Natural killer cell (primary cell): ENCODE results near the gene CCDC93. TPM values are rescaled to one million over a fixed set of nuclear protein-coding genes. Genes with fewer than 3 reads are reported as not detected.

Experiments used
- ATAC-seq, 3 donors: fragments of 150-1000 bp in 2 of 3; fragments of 200-7000 bp in 1 of 3; cut with Tn5 transposase; 1 replicate in 1 of 3; 2 replicates in 2 of 3; pipeline ENCODE4 v1.10.0; 2021; ENCODE audit warnings: mild to moderate bottlenecking in 2 of 3, moderate library complexity in 2 of 3
- DNase-seq, 2 donors: peaks; one replicate each; pipeline versions ENCODE4 v3.0.0 to v3.0.0-alpha.2; 2013 to 2021; ENCODE audit warnings: mixed read lengths in 1 of 2
- H3K27ac ChIP-seq: one replicate; pipeline ENCODE4 v1.5.1; 2013; ENCODE audit warnings: mild to moderate bottlenecking, low read length
- H3K27me3 ChIP-seq: one replicate; pipeline ENCODE4 v1.6.1; 2013; ENCODE audit warnings: low read length; ENCODE audit not compliant: control insufficient read depth, insufficient read depth
- H3K36me3 ChIP-seq: one replicate; pipeline ENCODE4 v1.6.1; 2013; ENCODE audit warnings: low read length; ENCODE audit not compliant: control insufficient read depth, insufficient read depth
- H3K4me1 ChIP-seq: one replicate; pipeline ENCODE4 v1.6.1; 2013; ENCODE audit warnings: low read length; ENCODE audit not compliant: control insufficient read depth, insufficient read depth
- H3K4me3 ChIP-seq: one replicate; pipeline ENCODE4 v1.5.1; 2013; ENCODE audit warnings: low read length
- H3K9me3 ChIP-seq: one replicate; pipeline ENCODE4 v1.6.1; 2013; ENCODE audit warnings: low read length; ENCODE audit not compliant: control insufficient read depth, insufficient read depth
- H3K27ac Mint-ChIP-seq, 2 donors: one replicate each; pipeline ENCODE4 v1.8.0; 2022; ENCODE audit warnings: mild to moderate bottlenecking in 2 of 2, mixed read lengths in 2 of 2, moderate library complexity in 1 of 2
- H3K27me3 Mint-ChIP-seq, 2 donors: one replicate each; pipeline ENCODE4 v1.8.0; 2022; ENCODE audit warnings: low read depth in 2 of 2, mixed read lengths in 2 of 2
- H3K36me3 Mint-ChIP-seq: one replicate; pipeline ENCODE4 v1.8.0; 2022; ENCODE audit warnings: mixed read lengths
- H3K4me1 Mint-ChIP-seq, 2 donors: one replicate each; pipeline ENCODE4 v1.8.0; 2022; ENCODE audit warnings: mixed read lengths in 2 of 2
- H3K4me3 Mint-ChIP-seq: one replicate; pipeline ENCODE4 v1.8.0; 2022; ENCODE audit warnings: mild to moderate bottlenecking, moderate library complexity, mixed read lengths
- H3K9me3 Mint-ChIP-seq, 2 donors: one replicate each; pipeline ENCODE4 v1.8.0; 2022; ENCODE audit warnings: mixed read lengths in 2 of 2
- WGBS: methylation state at CpG from one replicate; pipeline ENCODE4 v1.1.7; 2013; ENCODE audit warnings: missing lambda C conversion rate; ENCODE audit not compliant: insufficient coverage; 5-methylcytosine and 5-hydroxymethylcytosine counted together
- intact Hi-C: fragments of 100-400 bp; cut with micrococcal nuclease; formaldehyde crosslinking; loops from one replicate; pipeline ENCODE4 v1.14.2; 2022
- total RNA-seq, 4 donors: library from RNA; stranded (reverse); fragments of 120-200 nt in 1 of 4; gene quantifications; one replicate each; pipeline versions ENCODE4 v1.2.3 to v1.2.4, GENCODE V29; 2013 to 2022
- TF ChIP-seq, protein P1 (sequence below): fragments of 200-600 bp; IDR thresholded peaks from one replicate; pipeline ENCODE4 v1.8.0; 2022; ENCODE audit warnings: antibody characterized with exemption

The CCDC93 gene
- total RNA-seq, 3 donors from 2014 or later (not counting 1 experiment from before 2014, with no cell fraction given) = 58.6 to 68.6 (median 67.4) TPM

GRCh38 chr2:117918608-117919007, 95.3 kb downstream of the CCDC93 start:
- Histone ChIP-seq H3K27ac (no peak overlapping the region), H3K4me3 (no peak overlapping the region), H3K4me1 (no peaks in the 10 kb centered on the region), H3K36me3 (peaks cover 58% of the 10 kb centered on the region), H3K27me3 (no peaks in the 10 kb centered on the region), H3K9me3 (no peaks in the 10 kb centered on the region)
- DNase-seq = no peak
- intact Hi-C loops = no loop called here
- ATAC-seq = no peak
- Mint-ChIP-seq H3K4me1 (peaks cover 0 to 4% of the 10 kb centered on the region in 2 donors), H3K36me3 (peaks cover 27% of the 10 kb centered on the region), H3K9me3 (peaks cover 0 to 3% of the 10 kb centered on the region in 2 donors), H3K4me3 (no peak overlapping the region), H3K27me3 (no peaks in the 10 kb centered on the region), H3K27ac (no peak overlapping the region)
- TF ChIP-seq, protein P1, sequence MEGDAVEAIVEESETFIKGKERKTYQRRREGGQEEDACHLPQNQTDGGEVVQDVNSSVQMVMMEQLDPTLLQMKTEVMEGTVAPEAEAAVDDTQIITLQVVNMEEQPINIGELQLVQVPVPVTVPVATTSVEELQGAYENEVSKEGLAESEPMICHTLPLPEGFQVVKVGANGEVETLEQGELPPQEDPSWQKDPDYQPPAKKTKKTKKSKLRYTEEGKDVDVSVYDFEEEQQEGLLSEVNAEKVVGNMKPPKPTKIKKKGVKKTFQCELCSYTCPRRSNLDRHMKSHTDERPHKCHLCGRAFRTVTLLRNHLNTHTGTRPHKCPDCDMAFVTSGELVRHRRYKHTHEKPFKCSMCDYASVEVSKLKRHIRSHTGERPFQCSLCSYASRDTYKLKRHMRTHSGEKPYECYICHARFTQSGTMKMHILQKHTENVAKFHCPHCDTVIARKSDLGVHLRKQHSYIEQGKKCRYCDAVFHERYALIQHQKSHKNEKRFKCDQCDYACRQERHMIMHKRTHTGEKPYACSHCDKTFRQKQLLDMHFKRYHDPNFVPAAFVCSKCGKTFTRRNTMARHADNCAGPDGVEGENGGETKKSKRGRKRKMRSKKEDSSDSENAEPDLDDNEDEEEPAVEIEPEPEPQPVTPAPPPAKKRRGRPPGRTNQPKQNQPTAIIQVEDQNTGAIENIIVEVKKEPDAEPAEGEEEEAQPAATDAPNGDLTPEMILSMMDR = no peak
- 93% methylated on average over 7 of the region's 7 CpGs for WGBS

DNA sequence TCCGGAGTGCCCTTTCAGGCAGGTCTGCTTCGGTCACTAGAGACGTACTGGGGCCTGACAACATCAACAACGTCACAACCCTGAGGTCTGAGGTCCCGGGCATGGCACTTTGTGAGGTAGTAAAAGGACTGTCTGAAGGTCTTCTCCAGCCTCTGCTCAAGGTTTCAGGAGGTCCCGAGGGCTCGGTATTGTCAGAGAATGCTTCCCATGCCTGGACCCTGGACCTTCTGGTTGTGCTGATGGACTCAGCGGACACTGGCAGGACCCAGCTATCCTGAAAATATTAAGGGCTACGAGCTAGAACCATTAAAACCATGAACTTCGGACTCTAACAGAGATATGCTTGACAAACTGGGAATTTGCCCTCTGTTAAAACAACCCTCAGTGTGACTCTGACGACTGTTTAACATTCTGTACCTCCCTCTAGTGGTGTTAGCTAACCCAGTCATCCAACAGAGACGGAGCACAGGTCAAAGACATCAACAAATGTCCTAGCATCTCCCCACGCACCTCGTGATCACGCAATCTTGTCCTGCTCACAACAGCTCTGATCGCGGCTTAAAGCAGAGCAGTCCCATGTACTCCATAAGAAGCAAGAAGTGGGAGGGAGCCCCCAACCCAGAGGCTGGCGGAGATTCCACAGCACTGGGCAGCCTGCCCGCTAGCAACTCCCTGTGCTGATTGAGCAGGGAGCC, 96.5 kb downstream of the CCDC93 start:
- Histone ChIP-seq H3K27ac (no peak overlapping the region), H3K4me3 (no peak overlapping the region), H3K9me3 (no peaks in the 10 kb centered on the region), H3K27me3 (no peaks in the 10 kb centered on the region), H3K4me1 (no peaks in the 10 kb centered on the region), H3K36me3 (peaks cover 53% of the 10 kb centered on the region)
- 97% methylated on average over 19 of the region's 19 CpGs for WGBS
- Mint-ChIP-seq H3K4me3 (no peak overlapping the region), H3K27me3 (no peaks in the 10 kb centered on the region), H3K4me1 (peaks cover 0 to 4% of the 10 kb centered on the region in 2 donors), H3K27ac (no peak overlapping the region), H3K36me3 (peaks cover 20% of the 10 kb centered on the region), H3K9me3 (peaks cover 0 to 3% of the 10 kb centered on the region in 2 donors)
- DNase-seq (no peak), ATAC-seq (no peak)
- intact Hi-C loops = no loop called here
- TF ChIP-seq, protein P1 = no peak

GRCh38 chr2:117902933-117903332, 110.9 kb downstream of the CCDC93 start:
- H3K36me3 ChIP-seq = no peaks in the 10 kb centered on the region
- DNase-seq (no peak), ATAC-seq (no peak)
- intact Hi-C loops = no loop called here
- TF ChIP-seq, protein P1 = no peak
- no peaks in the 10 kb centered on the region for H3K4me1 ChIP-seq
- Mint-ChIP-seq H3K4me1 (no peaks in the 10 kb centered on the region), H3K4me3 (no peak overlapping the region), H3K27me3 (peaks cover 2 to 10% of the 10 kb centered on the region in 2 donors), H3K27ac (no peak overlapping the region), H3K36me3 (no peaks in the 10 kb centered on the region), H3K9me3 (peaks cover 2 to 4% of the 10 kb centered on the region in 2 donors)
- no peaks in the 10 kb centered on the region for H3K9me3 ChIP-seq
- 88% methylated on average over 7 of the region's 7 CpGs for WGBS
- no peak overlapping the region for H3K27ac ChIP-seq
- no peaks in the 10 kb centered on the region for H3K27me3 ChIP-seq
- H3K4me3 ChIP-seq = no peak overlapping the region

DNA sequence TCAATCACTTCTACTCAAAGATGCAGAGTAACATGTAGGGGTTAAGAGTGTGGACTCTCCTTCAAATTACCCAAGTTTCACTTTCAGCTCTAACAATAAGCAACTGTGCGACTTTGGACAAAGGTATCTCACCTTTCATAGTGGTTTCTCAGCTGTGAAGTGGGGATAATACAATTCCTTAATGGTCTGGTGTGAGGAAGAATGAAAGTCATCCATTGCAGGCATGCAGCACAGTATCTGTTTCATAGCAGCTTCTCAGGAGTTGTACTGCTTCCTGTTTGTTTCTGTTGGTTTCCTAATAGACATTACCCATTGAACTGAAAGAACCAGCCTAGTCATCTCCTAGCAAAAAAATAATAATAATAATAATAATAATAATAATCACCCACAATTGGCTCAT, 125.0 kb downstream of the CCDC93 start:
- H3K9me3 Mint-ChIP-seq = no peaks in the 10 kb centered on the region
- H3K4me1 ChIP-seq = no peaks in the 10 kb centered on the region
- H3K27ac Mint-ChIP-seq = no peak overlapping the region
- H3K27me3 Mint-ChIP-seq = peaks cover 9 to 27% of the 10 kb centered on the region in 2 donors
- H3K36me3 Mint-ChIP-seq = peaks cover 6% of the 10 kb centered on the region
- no peak for DNase-seq
- no peaks in the 10 kb centered on the region for H3K27me3 ChIP-seq
- no peaks in the 10 kb centered on the region for H3K4me1 Mint-ChIP-seq
- ATAC-seq = no peak
- no peak overlapping the region for H3K4me3 Mint-ChIP-seq
- intact Hi-C loops = no loop called here
- 80% methylated on average over 1 of the region's 1 CpG for WGBS
- no peak overlapping the region for H3K4me3 ChIP-seq
- TF ChIP-seq, protein P1 = no peak
- no peaks in the 10 kb centered on the region for H3K36me3 ChIP-seq
- H3K9me3 ChIP-seq = no peaks in the 10 kb centered on the region
- no peak overlapping the region for H3K27ac ChIP-seq
